GM12864 (cell line): Measurements from ENCODE around the gene NUP93.

ENCODE experiments used
- DNase-seq: peaks from one replicate; pipeline ENCODE4 v3.0.0-alpha.2; 2011; ENCODE audit warnings: low read depth
- H3K4me3 ChIP-seq: 2 replicates; pipeline ENCODE4 v1.5.1; 2011; ENCODE audit warnings: mild to moderate bottlenecking, low read depth, low read length, control low read depth
- CTCF ChIP-seq: IDR thresholded peaks from 2 replicates; pipeline ENCODE4 v1.5.1; 2011; ENCODE audit warnings: low read depth, mild to moderate bottlenecking, moderate library complexity, low read length, control low read depth, inconsistent platforms; ENCODE audit errors: missing control alignments

Gene NUP93

GRCh38 chr16:56851671-56852400 is 121.9 kb downstream of the NUP93 start:
- no peak overlapping the region for H3K4me3 ChIP-seq
- DNase-seq: no peak
- TF ChIP-seq CTCF: peak; percentile 56

GRCh38 chr16:56852401-56852730 is 122.4 kb downstream of the NUP93 start:
- no peak for DNase-seq
- no peak for TF ChIP-seq CTCF
- no peak overlapping the region for H3K4me3 ChIP-seq

- TF ChIP-seq CTCF: no peak
- no peak for DNase-seq
- H3K4me3 ChIP-seq: no peak overlapping the region
These were observed 123.0 kb downstream of the NUP93 start for GRCh38 chr16:56852968-56853367.

- no peak for TF ChIP-seq CTCF
- DNase-seq: no peak
- H3K4me3 ChIP-seq: no peak overlapping the region
These were observed 125.3 kb downstream of the NUP93 start for GRCh38 chr16:56855201-56855600.

GRCh38 chr16:56855946-56856345 is 126.0 kb downstream of the NUP93 start:
- no peak for TF ChIP-seq CTCF
- DNase-seq: no peak
- H3K4me3 ChIP-seq: no peak overlapping the region

- no peak for TF ChIP-seq CTCF
- DNase-seq: no peak
- H3K4me3 ChIP-seq: no peak overlapping the region
These were observed 127.0 kb downstream of the NUP93 start for GRCh38 chr16:56856876-56857447.

GRCh38 chr16:56858374-56858773 is 128.4 kb downstream of the NUP93 start:
- DNase-seq: no peak

More at GRCh38 chr16:56858374-56858773, 128.4 kb downstream of the NUP93 start:
- TF ChIP-seq CTCF: no peak
- no peak overlapping the region for H3K4me3 ChIP-seq
